Activated CD4-positive, alpha-beta T cell treated with anti-CD3 and anti-CD28 coated beads for 36 hours (primary cell): ENCODE measurements around the gene GRID1. TPM values are rescaled to one million over a fixed set of nuclear protein-coding genes. Genes with fewer than 3 reads are reported as not detected.

Source experiments
- ATAC-seq: fragments of 200-7000 bp; cut with Tn5 transposase; one replicate; pipeline ENCODE4 v1.10.0; 2021; ENCODE audit warnings: mild to moderate bottlenecking, moderate library complexity
- CTCF ChIA-PET: fragments of 350-600 bp; sonication (Branson Sonifier 250); formaldehyde crosslinking; loops from one replicate; lab custom pipeline; 2021; ENCODE audit warnings: antibody characterized with exemption; lab: Charles Lee
- POLR2A ChIA-PET: fragments of 350-600 bp; sonication (Branson Sonifier 250); formaldehyde crosslinking; loops from one replicate; lab custom pipeline; 2021; ENCODE audit warnings: antibody characterized with exemption, inconsistent platforms; lab: Charles Lee
- DNase-seq: peaks from one replicate; pipeline ENCODE4 v3.0.0-alpha.2; 2020
- H3K27ac Mint-ChIP-seq: one replicate; pipeline ENCODE4 v1.8.0; 2021; ENCODE audit warnings: mixed read lengths
- H3K27me3 Mint-ChIP-seq: one replicate; pipeline ENCODE4 v1.8.0; 2021; ENCODE audit warnings: mixed read lengths
- H3K36me3 Mint-ChIP-seq: one replicate; pipeline ENCODE4 v1.8.0; 2021; ENCODE audit warnings: low read depth, mixed read lengths
- H3K4me1 Mint-ChIP-seq: one replicate; pipeline ENCODE4 v1.8.0; 2021; ENCODE audit warnings: mixed read lengths
- H3K4me3 Mint-ChIP-seq: one replicate; pipeline ENCODE4 v1.8.0; 2021; ENCODE audit warnings: mild to moderate bottlenecking, moderate library complexity, mixed read lengths
- H3K9me3 Mint-ChIP-seq: one replicate; pipeline ENCODE4 v1.8.0; 2021; ENCODE audit warnings: low read depth, mixed read lengths
- intact Hi-C, 2 experiments: fragments of 100-400 bp; cut with DNase I in 1 of 2; cut with micrococcal nuclease in 1 of 2; formaldehyde crosslinking; loops; one replicate each; pipeline versions ENCODE4 v1.14.2 to v1.15.1; 2022 to 2024; cut with DNase I, micrococcal nuclease
- microRNA-seq: library from miRNA; unstranded; fragments of <30 nt; microRNA quantifications from one replicate; pipeline ENCODE4 v1.2.0, GENCODE V29; 2021; ENCODE audit warnings: borderline replicate concordance
- total RNA-seq, 2 experiments: library from RNA; stranded (reverse); gene quantifications; one replicate each; pipeline ENCODE4 v1.2.3, GENCODE V29; 2021

GRID1 gene
- total RNA-seq, 2 experiments from 2014 or later: not detected

DNA sequence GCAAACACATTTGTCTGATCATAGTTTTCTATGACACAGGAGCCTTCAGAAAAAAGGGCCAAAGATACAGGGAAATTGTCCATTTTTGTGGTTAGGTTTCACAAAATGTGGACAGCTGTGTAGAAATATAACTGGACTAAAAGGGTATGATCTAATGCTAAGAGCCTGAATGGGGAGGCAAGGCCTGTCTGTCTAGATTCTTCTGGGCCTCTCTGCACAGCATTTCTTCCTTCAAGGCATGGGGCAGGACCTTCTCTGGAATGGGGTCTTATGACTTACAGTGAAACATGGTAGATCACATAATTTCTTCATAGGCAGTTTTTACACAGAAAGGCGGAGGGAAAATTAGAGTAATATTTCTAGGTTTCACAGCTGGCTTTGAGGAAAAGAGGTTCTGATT, 795.7 kb downstream of the GRID1 start:
- ChIA-PET POLR2A (interaction anchor here (0.7 kb wide), 1 partner anchor 86 kb away, joined by 3 read pairs; no protein-coding TSS in a partner anchor), CTCF (no interaction called here)
- intact Hi-C loops: no loop called here
- Mint-ChIP-seq H3K4me3 (no peak overlapping the region), H3K27ac (no peak overlapping the region), H3K27me3 (peaks cover 3% of the 10 kb centered on the region), H3K4me1 (no peaks in the 10 kb centered on the region), H3K9me3 (no peaks in the 10 kb centered on the region), H3K36me3 (no peaks in the 10 kb centered on the region)
- DNase-seq: no peak
- ATAC-seq: no peak

DNA sequence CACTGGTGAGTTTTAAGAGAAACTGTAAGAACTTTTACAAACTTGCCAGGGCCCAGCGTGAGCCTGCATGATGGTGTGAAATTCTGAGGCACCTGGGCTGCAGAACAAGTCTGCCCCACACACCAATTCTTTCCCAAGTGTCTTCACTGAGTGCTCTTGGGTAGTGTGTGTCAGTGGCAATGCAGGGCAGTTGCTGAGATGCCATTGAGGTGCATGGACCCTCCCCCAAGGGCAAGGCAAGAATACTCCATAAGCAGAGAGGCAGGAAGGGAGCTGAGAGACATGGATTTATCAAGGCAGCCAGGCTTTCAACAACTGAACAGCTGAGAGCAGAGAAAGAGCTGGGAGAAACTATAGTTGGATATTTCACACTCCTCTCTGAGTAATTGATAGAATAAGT, 801.2 kb downstream of the GRID1 start:
- Mint-ChIP-seq H3K4me1 (no peaks in the 10 kb centered on the region), H3K9me3 (no peaks in the 10 kb centered on the region), H3K27ac (no peak overlapping the region), H3K4me3 (no peak overlapping the region), H3K36me3 (no peaks in the 10 kb centered on the region), H3K27me3 (peaks cover 4% of the 10 kb centered on the region)
- ChIA-PET POLR2A (no interaction called here), CTCF (interaction anchor here (0.6 kb wide), 1 partner anchor 405 kb away, joined by 3 read pairs; no protein-coding TSS in a partner anchor)
- intact Hi-C loops: no loop called here
- ATAC-seq (no peak), DNase-seq (no peak)

DNA sequence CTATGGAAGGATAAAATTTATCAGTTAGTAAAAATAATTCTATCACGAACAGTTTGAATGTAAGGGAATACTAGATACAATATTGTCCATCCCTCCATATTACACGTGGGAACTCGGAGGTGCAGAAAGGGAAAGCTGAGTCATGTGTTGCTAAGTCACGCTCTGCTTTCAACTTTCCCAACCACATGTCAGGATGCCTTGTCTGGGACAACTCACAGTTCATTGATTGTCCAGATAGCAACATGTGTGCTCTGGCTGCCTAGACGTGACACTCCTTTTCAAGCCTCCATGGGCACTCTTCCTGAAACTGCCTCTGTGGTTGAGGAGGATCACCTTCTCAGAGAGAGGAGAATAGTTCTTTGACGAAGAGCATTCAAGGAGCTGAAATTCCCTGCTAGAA, 808.1 kb downstream of the GRID1 start:
- no peaks in the 10 kb centered on the region for H3K36me3 Mint-ChIP-seq
- H3K4me3 Mint-ChIP-seq: no peak overlapping the region
- POLR2A ChIA-PET: no interaction called here
- no peak overlapping the region for H3K27ac Mint-ChIP-seq
- no peaks in the 10 kb centered on the region for H3K4me1 Mint-ChIP-seq
- CTCF ChIA-PET: no interaction called here
- no peak for ATAC-seq
- H3K27me3 Mint-ChIP-seq: peaks cover 4% of the 10 kb centered on the region
- intact Hi-C loops: no loop called here
- DNase-seq: no peak
- H3K9me3 Mint-ChIP-seq: no peaks in the 10 kb centered on the region

DNA sequence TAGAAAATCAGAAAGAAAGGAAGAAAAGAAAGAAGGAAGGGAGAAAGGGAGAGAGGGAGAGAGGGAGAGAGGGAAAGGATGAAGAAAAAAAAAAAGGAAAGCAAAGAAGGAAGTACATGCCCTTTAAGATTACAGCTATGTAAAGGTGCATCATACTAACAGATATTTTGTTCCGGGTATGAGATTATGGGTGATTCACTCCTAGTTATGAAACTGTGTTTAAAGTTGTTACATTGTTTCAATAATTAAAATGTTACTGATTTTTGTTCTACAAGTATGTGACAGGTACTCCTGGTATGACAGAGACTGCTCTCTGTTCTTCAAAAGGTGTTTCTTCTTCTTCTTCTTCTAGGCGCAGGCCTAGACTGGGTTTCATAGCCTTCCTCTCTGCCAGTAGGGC, 808.9 kb downstream of the GRID1 start:
- H3K36me3 Mint-ChIP-seq: no peaks in the 10 kb centered on the region
- peaks cover 4% of the 10 kb centered on the region for H3K27me3 Mint-ChIP-seq
- H3K27ac Mint-ChIP-seq: no peak overlapping the region
- intact Hi-C loops: no loop called here
- ATAC-seq (peak; percentile 30), DNase-seq (no peak)
- H3K9me3 Mint-ChIP-seq: no peaks in the 10 kb centered on the region
- ChIA-PET POLR2A (no interaction called here), CTCF (no interaction called here)
- no peaks in the 10 kb centered on the region for H3K4me1 Mint-ChIP-seq
- H3K4me3 Mint-ChIP-seq: no peak overlapping the region

DNA sequence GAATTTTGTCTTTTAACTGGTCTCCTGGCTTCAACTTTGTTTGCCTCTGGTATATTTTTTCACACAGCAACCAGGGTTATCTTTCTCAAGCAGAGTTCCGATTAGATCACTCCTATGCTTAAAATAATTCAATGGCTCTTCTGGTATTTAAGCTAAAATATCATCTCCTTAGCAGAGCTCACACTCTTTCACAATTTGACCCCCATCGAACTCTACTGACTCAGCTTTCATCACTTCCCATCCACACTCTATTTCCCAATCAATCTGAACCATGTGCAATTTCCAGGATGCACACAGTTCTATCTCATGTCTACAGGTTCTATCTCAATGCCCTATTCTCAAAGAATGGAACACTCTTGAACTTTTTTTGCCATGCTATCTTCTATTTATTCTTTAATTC, 809.5 kb downstream of the GRID1 start:
- H3K36me3 Mint-ChIP-seq: no peaks in the 10 kb centered on the region
- POLR2A ChIA-PET: no interaction called here
- H3K27me3 Mint-ChIP-seq: peaks cover 3% of the 10 kb centered on the region

More for the DNA sequence above, 809.5 kb downstream of the GRID1 start:
- H3K4me1 Mint-ChIP-seq: no peaks in the 10 kb centered on the region
- ATAC-seq (no peak), DNase-seq (no peak)
- H3K27ac Mint-ChIP-seq: no peak overlapping the region
- CTCF ChIA-PET: no interaction called here
- intact Hi-C loops: no loop called here
- no peak overlapping the region for H3K4me3 Mint-ChIP-seq
- no peaks in the 10 kb centered on the region for H3K9me3 Mint-ChIP-seq

Small RNAs within 50 kb of the gene (microRNA-seq; reads per million reads assigned to microRNA genes)
- gene MIR346: not detected

Other genes with a start within 250 kb of the GRID1 start
- 10 to 100 TPM; 37.4 to 43.2 TPM for gene WAPL, start 155.0 kb upstream of the GRID1 start, total RNA-seq